Pancreas (tissue), 10 donors: ENCODE measurements around the gene FIBCD1. TPM values are rescaled to one million over a fixed set of nuclear protein-coding genes. Genes with fewer than 3 reads are reported as not detected.

ENCODE experiments used
- ATAC-seq, 4 donors: fragments of 200-7000 bp; cut with Tn5 transposase; one replicate each; pipeline versions ENCODE4 v1.8.0 to v1.9.1; 2020; ENCODE audit warnings: mild to moderate bottlenecking in 4 of 4, moderate library complexity in 4 of 4
- DNase-seq, 6 donors: peaks; one replicate each; pipeline ENCODE4 v3.0.0-alpha.2; 2020
- FAIRE-seq: peaks from 2 replicates; lab custom pipeline; 2012; peaks lifted over from hg19 to GRCh38; lab: Jason Lieb, UNC
- H3K27ac ChIP-seq, 4 donors: fragments of 200-600 bp; sonication (generic); 1 replicate in 3 of 4; 2 replicates in 1 of 4; pipeline versions ENCODE4 v1.5.0 to v1.8.0; 2020
- H3K27me3 ChIP-seq, 4 donors: fragments of 200-600 bp; one replicate each; pipeline ENCODE4 v1.8.0; 2021
- H3K36me3 ChIP-seq, 3 donors: fragments of 200-600 bp; sonication (generic) in 1 of 3; one replicate each; pipeline versions ENCODE4 v1.5.0 to v1.8.0; 2020 to 2021
- H3K4me1 ChIP-seq, 3 donors: fragments of 200-600 bp; one replicate each; pipeline ENCODE4 v1.8.0; 2021
- H3K4me3 ChIP-seq, 4 donors: fragments of 200-600 bp; sonication (generic) in 2 of 4; one replicate each; pipeline versions ENCODE4 v1.5.0 to v1.8.0; 2020 to 2021
- H3K9me3 ChIP-seq, 4 donors: fragments of 200-600 bp; one replicate each; pipeline ENCODE4 v1.8.0; 2021
- WGBS, 2 donors: extraction: QIAGEN DNeasy Blood & Tissue Kit; methylation state at CpG; one replicate each; pipeline ENCODE4 v1.1.7; 2013; 5-methylcytosine and 5-hydroxymethylcytosine counted together
- intact Hi-C, 3 donors: fragments of 100-400 bp; cut with DNase I; formaldehyde crosslinking; loops; one replicate each; pipeline versions ENCODE4 v1.11.1 to v1.14.2; 2022
- polyA plus RNA-seq, 2 donors: library from polyadenylated mRNA; stranded (reverse); fragments of 200-250 nt; gene quantifications; one replicate each; pipeline ENCODE4 v1.2.3, GENCODE V29; 2013
- total RNA-seq, 6 donors: library from RNA; stranded (reverse); fragmentation: NEBNext Ultra II Directional in 4 of 6; extraction: Animal tissue kit (Norgen Biotek cat#: 25700) in 4 of 6; gene quantifications; one replicate each; pipeline versions ENCODE4 v1.2.1 to v1.2.4, GENCODE V29; 2021 to 2023
- TF ChIP-seq, protein P1 (sequence below), 4 donors: fragments of 200-600 bp; sonication (generic) in 3 of 4; IDR thresholded peaks; one replicate each; pipeline versions ENCODE4 v1.5.0 to v1.8.0; 2021; ENCODE audit warnings: antibody characterized with exemption in 4 of 4
- donor health status: healthy with polysubstance abuse.
- donor health status: DM: no; HTN: no; CAD: no; lungs with moderate emphysema.
- donor health status: DM: no; HTN: no; CAD: no.
- donor health status: control.
- donor health status: control.
- donor health status: Bipolar disorder and iron deficiency.
- donor health status: DM: yes; HTN: yes; CAD: no.
- donor health status: DM: no; HTN: no; CAD: no.
- donor health status: DM: no; HTN: no; CAD: no.
- donor health status: DM: yes; HTN: yes; CAD: no.

FIBCD1 gene
- total and polyA plus RNA-seq, 8 donors: 0.47 TPM; not detected in 7

DNA sequence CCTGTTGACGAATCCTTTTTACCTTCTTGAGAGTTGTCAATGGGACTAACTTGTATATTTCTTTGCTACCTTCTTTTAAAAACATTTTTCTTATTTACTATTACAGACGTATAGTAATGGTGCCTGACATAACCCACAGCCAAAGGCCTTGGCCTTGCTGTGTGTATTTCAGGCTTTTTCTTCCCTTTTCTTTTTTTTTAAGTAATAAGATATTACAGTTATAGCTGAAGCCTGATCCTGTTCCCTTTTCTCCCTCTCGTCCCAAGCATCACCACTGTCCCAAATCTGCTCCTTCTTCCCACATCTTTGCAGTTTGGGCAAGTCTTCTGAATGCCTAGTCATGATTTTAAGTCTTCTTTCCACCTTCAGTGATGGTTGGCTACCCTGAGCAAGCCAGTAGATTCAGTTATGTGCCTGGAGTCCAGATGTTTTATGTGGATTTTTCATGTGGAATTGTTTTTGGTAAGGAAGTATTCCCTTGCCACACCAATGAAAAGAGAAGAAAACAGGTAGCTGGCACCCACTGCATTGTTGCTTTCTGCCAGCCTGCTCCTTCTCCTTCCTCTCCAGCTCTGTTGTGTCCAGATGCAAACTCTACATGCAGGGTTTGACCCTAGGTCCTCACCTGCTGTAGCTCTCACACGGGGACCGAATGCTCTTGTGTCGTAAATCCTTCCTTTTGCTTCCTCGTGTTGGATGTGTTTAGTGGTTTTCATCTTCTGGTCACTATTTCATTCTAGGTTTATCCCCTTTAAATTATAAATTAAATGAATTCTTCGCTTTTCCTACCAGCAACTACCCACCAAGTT is 77.5 kb downstream of the FIBCD1 start:
- ATAC-seq: no peak
- TF ChIP-seq, protein P1, sequence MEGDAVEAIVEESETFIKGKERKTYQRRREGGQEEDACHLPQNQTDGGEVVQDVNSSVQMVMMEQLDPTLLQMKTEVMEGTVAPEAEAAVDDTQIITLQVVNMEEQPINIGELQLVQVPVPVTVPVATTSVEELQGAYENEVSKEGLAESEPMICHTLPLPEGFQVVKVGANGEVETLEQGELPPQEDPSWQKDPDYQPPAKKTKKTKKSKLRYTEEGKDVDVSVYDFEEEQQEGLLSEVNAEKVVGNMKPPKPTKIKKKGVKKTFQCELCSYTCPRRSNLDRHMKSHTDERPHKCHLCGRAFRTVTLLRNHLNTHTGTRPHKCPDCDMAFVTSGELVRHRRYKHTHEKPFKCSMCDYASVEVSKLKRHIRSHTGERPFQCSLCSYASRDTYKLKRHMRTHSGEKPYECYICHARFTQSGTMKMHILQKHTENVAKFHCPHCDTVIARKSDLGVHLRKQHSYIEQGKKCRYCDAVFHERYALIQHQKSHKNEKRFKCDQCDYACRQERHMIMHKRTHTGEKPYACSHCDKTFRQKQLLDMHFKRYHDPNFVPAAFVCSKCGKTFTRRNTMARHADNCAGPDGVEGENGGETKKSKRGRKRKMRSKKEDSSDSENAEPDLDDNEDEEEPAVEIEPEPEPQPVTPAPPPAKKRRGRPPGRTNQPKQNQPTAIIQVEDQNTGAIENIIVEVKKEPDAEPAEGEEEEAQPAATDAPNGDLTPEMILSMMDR (IDR thresholded peaks at IDR 0.05): no peak
- Histone ChIP-seq H3K36me3 (no peaks in the 10 kb centered on the region), H3K4me3 (no peak overlapping the region), H3K27ac (no peak overlapping the region), H3K4me1 (no peaks in the 10 kb centered on the region), H3K27me3 (no peaks in the 10 kb centered on the region), H3K9me3 (no peaks in the 10 kb centered on the region)
- 79 to 80% methylated on average over 8 of the region's 8 CpGs for WGBS, 2 donors
- no peak for DNase-seq
- intact Hi-C loops: loop anchor here (5.0 to 10.0 kb wide), 3 partner anchors 89 to 157 kb away; no protein-coding TSS in a partner anchor
- FAIRE-seq: no peak

DNA sequence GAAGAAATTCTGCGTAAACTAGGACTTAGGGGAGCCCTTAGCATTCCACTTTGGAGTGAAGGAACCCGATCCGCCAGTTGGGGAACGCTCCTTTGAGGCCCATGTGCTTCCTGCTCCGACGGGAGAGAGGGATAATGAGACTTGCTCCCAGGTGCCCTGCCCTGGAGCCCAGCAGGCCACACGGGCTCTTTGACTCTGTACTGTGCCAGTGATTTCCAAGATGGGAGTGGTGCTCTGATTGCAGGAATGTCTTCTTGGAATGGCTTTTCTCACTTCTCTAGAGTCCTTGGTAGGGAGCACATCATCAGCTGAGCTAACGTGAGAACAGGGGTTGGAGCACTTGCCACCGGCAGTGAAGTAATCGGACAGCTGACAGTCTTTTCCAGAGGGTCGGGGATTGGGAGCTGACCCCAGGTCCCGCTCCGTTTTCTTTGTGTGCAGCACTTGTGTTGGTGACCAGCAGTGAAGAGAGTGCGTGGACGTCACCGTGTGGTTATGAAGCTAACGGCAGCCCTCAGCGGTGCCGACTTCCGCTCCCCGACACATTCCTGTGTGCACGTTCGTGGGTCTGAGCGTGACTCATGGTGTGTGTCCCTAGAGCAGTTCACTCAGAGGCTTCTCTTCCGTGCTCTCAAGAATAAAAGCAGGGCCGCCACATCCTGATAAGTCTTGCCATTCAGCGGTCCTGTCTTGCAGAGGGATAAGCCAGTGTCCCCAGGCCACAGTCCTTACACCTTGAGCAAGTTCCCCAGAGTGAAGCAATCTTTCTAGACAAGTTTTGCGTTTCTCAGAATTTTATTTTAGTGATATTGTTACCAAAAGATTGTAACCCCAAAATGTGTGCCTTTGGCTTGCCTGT is 78.4 kb downstream of the FIBCD1 start:
- no peaks in the 10 kb centered on the region for H3K9me3 ChIP-seq
- intact Hi-C loops: loop anchor here (5.0 to 10.0 kb wide), 3 partner anchors 88 to 156 kb away; no protein-coding TSS in a partner anchor
- TF ChIP-seq, protein P1 (IDR thresholded peaks at IDR 0.05): no peak
- 81 to 82% methylated on average over 28 of the region's 28 CpGs for WGBS, 2 donors
- H3K27ac ChIP-seq: no peak overlapping the region
- ATAC-seq: peak; percentile 35 to 80 (median 68)
- H3K27me3 ChIP-seq: no peaks in the 10 kb centered on the region
- no peak for FAIRE-seq
- no peaks in the 10 kb centered on the region for H3K4me1 ChIP-seq
- H3K4me3 ChIP-seq: no peak overlapping the region
- DNase-seq: peak in 3 of 6 donors; percentile 25 to 57 (median 40)
- peaks cover 0 to 5% (median 0%) of the 10 kb centered on the region in 3 donors for H3K36me3 ChIP-seq

DNA sequence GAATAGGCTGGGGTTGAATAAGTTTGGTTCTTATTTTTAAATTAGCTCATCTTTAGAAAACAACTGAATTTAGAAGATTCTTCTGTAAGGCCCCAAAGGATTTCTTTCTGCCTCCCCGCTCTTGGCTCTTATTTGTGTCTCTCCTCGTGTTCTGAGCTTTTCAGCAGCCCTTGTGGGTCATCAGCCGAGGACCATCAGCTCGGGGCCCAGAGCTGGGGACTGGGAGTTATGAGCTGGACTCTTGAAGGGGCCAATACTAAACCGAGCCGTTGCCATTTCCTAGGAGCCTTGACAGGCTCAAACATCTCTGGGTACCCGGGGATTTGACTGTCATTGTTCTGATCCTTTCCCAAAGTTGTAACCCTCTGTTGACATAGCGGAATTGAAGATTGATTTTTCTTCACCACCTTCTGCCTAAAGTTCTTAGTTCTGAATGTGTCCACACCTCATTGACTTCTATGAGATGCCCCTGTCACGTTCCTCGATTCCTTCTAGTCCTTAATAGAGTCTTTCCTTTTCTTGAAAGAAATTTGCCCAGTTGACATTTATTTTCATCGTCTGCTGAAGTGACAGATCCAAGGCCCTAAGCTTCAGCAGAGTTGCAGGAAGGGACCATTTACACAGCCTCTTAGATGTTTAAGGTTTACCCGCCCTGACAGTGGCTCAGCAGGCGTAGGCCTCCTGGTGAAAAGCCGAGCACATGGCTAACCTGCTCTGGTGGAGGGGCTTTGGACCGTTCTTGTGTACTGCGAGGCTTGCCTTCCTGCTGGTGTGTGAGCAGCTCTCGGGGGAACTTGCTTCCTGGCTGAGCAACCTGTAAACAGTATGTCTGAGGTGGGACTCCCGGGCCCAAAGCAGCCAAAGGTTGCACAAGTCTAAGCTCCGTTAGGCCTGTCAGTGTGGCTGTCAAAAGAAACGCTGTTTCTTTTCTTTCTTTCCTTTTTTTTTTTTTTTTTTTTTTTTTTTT is 80.0 kb downstream of the FIBCD1 start:
- Histone ChIP-seq H3K27ac (peak overlapping the region in 1 of 4 donors; percentile 22), H3K9me3 (no peaks in the 10 kb centered on the region), H3K27me3 (no peaks in the 10 kb centered on the region), H3K36me3 (peaks cover 0 to 21% (median 0%) of the 10 kb centered on the region in 3 donors), H3K4me3 (no peak overlapping the region), H3K4me1 (no peaks in the 10 kb centered on the region)
- WGBS, 2 donors: 79% methylated on average over 20 of the region's 20 CpGs
- no peak for DNase-seq
- no peak for FAIRE-seq
- ATAC-seq: no peak
- intact Hi-C loops: no loop called here
- TF ChIP-seq, protein P1 (IDR thresholded peaks at IDR 0.05): no peak

- DNase-seq (no peak), FAIRE-seq (no peak), ATAC-seq (peak in 3 of 4 donors; percentile 27 to 50 (median 40))
- H3K4me3 ChIP-seq: no peak overlapping the region
- H3K9me3 ChIP-seq: no peaks in the 10 kb centered on the region
- H3K36me3 ChIP-seq: peaks cover 0 to 21% (median 0%) of the 10 kb centered on the region in 3 donors
- H3K4me1 ChIP-seq: no peaks in the 10 kb centered on the region
- no peaks in the 10 kb centered on the region for H3K27me3 ChIP-seq
- 74 to 75% methylated on average over 22 of the region's 22 CpGs for WGBS, 2 donors
- peak overlapping the region in 1 of 4 donors; percentile 22 for H3K27ac ChIP-seq
- TF ChIP-seq, protein P1 (IDR thresholded peaks at IDR 0.05): no peak
- intact Hi-C loops: no loop called here
These were observed 80.9 kb downstream of the FIBCD1 start for GRCh38 chr9:130857864-130858738.
